Osteoblast (primary cell): Measurements from ENCODE around the gene DCLK2. TPM values are rescaled to one million over a fixed set of nuclear protein-coding genes. Genes with fewer than 3 reads are reported as not detected.
"Not testable (repeated sequence)": the region's sequence is repeated elsewhere in the genome, so short reads cannot be mapped to it uniquely, and the experiment has no call there.

Experiments
- DNase-seq: peaks from one replicate; pipeline ENCODE4 v3.0.0; 2011; ENCODE audit warnings: low spot score, mixed read lengths; ENCODE audit not compliant: insufficient read length; ENCODE audit errors: missing footprints
- H2AFZ ChIP-seq: 2 replicates; pipeline ENCODE4 v1.6.0; 2011; ENCODE audit warnings: mild to moderate bottlenecking, low read length
- H3K27ac ChIP-seq: 2 replicates; pipeline ENCODE4 v1.5.1; 2011; ENCODE audit warnings: mild to moderate bottlenecking, low read depth, low read length, moderate library complexity
- H3K27me3 ChIP-seq: 2 replicates; pipeline ENCODE4 v1.6.0; 2012; ENCODE audit warnings: mild to moderate bottlenecking, control low read depth, inconsistent platforms, low read length, moderate library complexity; ENCODE audit not compliant: insufficient read depth
- H3K36me3 ChIP-seq: 2 replicates; pipeline ENCODE4 v1.5.1; 2011; ENCODE audit warnings: mild to moderate bottlenecking, low read length, control low read depth, moderate library complexity; ENCODE audit not compliant: insufficient read depth
- H3K4me1 ChIP-seq: 2 replicates; pipeline ENCODE4 v1.5.1; 2011; ENCODE audit warnings: mild to moderate bottlenecking, low read length, control low read depth, moderate library complexity; ENCODE audit not compliant: insufficient read depth
- H3K4me2 ChIP-seq: 2 replicates; pipeline ENCODE4 v1.6.0; 2011; ENCODE audit warnings: mild to moderate bottlenecking, low read length; ENCODE audit not compliant: insufficient read depth
- H3K4me3 ChIP-seq: fragments of 200-600 bp; sonication (generic); 3 replicates; pipeline ENCODE4 v1.5.1; 2012; ENCODE audit warnings: mild to moderate bottlenecking, low read length, inconsistent platforms; ENCODE audit not compliant: insufficient read depth
- H3K79me2 ChIP-seq: 2 replicates; pipeline ENCODE4 v1.6.0; 2012; ENCODE audit warnings: mild to moderate bottlenecking, low read length, control low read depth, inconsistent platforms; ENCODE audit not compliant: insufficient read depth
- H3K9me3 ChIP-seq: 2 replicates; pipeline ENCODE4 v1.5.1; 2011; ENCODE audit warnings: low read depth, low read length, control low read depth
- H4K20me1 ChIP-seq: 2 replicates; pipeline ENCODE4 v1.6.0; 2012; ENCODE audit warnings: mild to moderate bottlenecking, low read length, control low read depth; ENCODE audit not compliant: insufficient read depth
- CTCF ChIP-seq: IDR thresholded peaks from 2 replicates; pipeline ENCODE4 v1.5.1; 2011; ENCODE audit warnings: mild to moderate bottlenecking, low read depth, low read length, moderate library complexity; ENCODE audit errors: extremely low read depth
- total RNA-seq: library from RNA; depleted of rRNA; stranded (reverse); fragments of >200 nt; gene quantifications from 2 replicates; pipeline ENCODE4 v1.2.3, GENCODE V29; 2012

The DCLK2 gene
- total RNA-seq, 1 donor, result 11.6 TPM

DNA sequence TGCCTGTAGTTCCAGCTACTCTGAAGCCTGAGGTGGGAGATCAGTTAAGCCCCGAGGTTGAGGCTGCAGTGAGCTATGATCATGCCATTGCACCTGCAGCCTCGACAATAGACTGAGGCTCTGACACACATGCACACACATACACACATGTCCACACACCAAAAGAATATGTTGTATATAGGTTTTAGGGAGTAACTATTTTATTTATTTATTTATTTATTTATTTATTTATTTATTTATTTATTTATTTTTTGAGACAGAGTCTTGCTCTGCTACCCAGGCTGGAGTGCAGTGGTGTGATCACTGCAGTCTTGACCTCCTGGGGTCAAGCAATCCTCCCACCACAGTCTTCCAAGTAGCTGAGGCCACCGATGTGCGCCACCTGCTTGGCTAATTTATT lies 78.3 kb downstream of the DCLK2 start:
- Histone ChIP-seq H3K4me2 (no peak overlapping the region), H3K4me1 (peaks cover 5% of the 10 kb centered on the region), H3K4me3 (no peak overlapping the region), H4K20me1 (no peaks in the 10 kb centered on the region), H3K9me3 (no peaks in the 10 kb centered on the region), H3K27ac (no peak overlapping the region), H3K36me3 (no peaks in the 10 kb centered on the region), H3K27me3 (no peaks in the 10 kb centered on the region), H2AFZ (no peak overlapping the region), H3K79me2 (peaks cover 16% of the 10 kb centered on the region)
- DNase-seq, result no peak
- no peak for TF ChIP-seq CTCF

- DNase-seq, result no peak
- Histone ChIP-seq H3K4me1 (peaks cover under 1% of the 10 kb centered on the region), H3K9me3 (no peaks in the 10 kb centered on the region), H3K4me3 (no peak overlapping the region), H2AFZ (no peak overlapping the region), H3K4me2 (no peak overlapping the region), H3K79me2 (peaks cover 15% of the 10 kb centered on the region), H3K27ac (no peak overlapping the region), H4K20me1 (no peaks in the 10 kb centered on the region), H3K36me3 (peaks cover 4% of the 10 kb centered on the region), H3K27me3 (no peaks in the 10 kb centered on the region)
- TF ChIP-seq CTCF, result no peak
Observed at GRCh38 chr4:150158041-150158440, 79.8 kb downstream of the DCLK2 start.

GRCh38 chr4:150160473-150160872 lies 82.2 kb downstream of the DCLK2 start:
- no peak for TF ChIP-seq CTCF
- no peak overlapping the region for H2AFZ ChIP-seq
- DNase-seq, result no peak

DNA sequence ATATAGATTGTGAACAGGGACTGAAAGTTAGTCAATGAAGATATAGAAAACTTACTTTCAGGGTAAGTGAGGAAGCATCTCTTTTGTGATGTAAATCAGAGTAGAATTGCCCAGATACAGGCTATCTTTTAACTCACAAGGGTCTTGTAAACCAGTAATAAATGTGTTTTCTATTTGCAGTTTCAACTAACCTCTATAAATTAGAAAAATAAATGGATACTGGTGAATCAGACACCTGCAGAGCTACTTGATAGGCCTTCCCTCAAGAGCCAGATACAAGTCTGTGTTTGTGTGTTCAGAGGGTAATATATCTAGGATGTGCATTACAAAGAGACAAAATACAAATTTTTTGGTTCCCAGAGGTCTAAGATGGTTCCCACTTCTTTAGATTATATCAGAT lies 82.9 kb downstream of the DCLK2 start:
- Histone ChIP-seq H3K9me3 (no peaks in the 10 kb centered on the region), H3K27ac (no peak overlapping the region), H3K4me1 (no peaks in the 10 kb centered on the region), H3K27me3 (no peaks in the 10 kb centered on the region), H3K4me2 (no peak overlapping the region), H2AFZ (no peak overlapping the region), H3K79me2 (peaks cover 6% of the 10 kb centered on the region), H4K20me1 (no peaks in the 10 kb centered on the region), H3K36me3 (peaks cover 4% of the 10 kb centered on the region), H3K4me3 (no peak overlapping the region)
- DNase-seq, result no peak
- no peak for TF ChIP-seq CTCF

More at GRCh38 chr4:150160473-150160872, 82.2 kb downstream of the DCLK2 start:
- H3K27me3 ChIP-seq, result no peaks in the 10 kb centered on the region
- H3K4me2 ChIP-seq, result no peak overlapping the region
- H3K79me2 ChIP-seq, result peaks cover 6% of the 10 kb centered on the region
- no peak overlapping the region for H3K27ac ChIP-seq
- no peak overlapping the region for H3K4me3 ChIP-seq
- no peaks in the 10 kb centered on the region for H3K4me1 ChIP-seq
- no peaks in the 10 kb centered on the region for H3K9me3 ChIP-seq
- H4K20me1 ChIP-seq, result no peaks in the 10 kb centered on the region
- peaks cover 4% of the 10 kb centered on the region for H3K36me3 ChIP-seq

DNA sequence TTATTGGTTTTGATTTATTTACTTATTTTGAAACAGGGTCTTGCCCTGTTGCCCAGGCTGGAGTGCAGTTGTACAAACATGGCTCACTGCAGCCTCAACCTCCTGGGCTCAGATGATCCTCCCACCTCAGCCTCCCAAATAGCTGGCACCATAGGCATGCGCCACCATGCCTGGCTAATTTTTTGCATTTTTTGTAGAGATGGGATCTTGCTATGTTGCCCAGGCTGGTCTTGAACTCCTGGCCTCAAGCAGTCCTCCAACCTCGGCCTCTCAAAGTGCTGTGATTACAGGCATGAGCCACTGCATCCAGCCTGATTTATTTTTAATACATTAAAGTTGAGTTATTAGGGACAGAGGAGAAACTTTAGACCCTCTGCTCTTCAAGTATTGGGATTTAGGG lies 83.8 kb downstream of the DCLK2 start:
- DNase-seq, result not testable (repeated sequence)

More for the DNA sequence above, 83.8 kb downstream of the DCLK2 start:
- not testable (repeated sequence) for H4K20me1 ChIP-seq, H2AFZ ChIP-seq, H3K4me2 ChIP-seq, H3K9me3 ChIP-seq, H3K27ac ChIP-seq, H3K27me3 ChIP-seq, H3K4me1 ChIP-seq, H3K36me3 ChIP-seq, H3K4me3 ChIP-seq, H3K79me2 ChIP-seq
